Vagina (tissue), 2 donors: ENCODE data around the gene CEBPG. TPM values are rescaled to one million over a fixed set of nuclear protein-coding genes. Genes with fewer than 3 reads are reported as not detected.

Experiments used
- DNase-seq, 2 donors: peaks; one replicate each; pipeline ENCODE4 v3.0.0-alpha.2; 2017; ENCODE audit errors: extremely low spot score in 2 of 2
- H3K27ac ChIP-seq: fragments of 200-600 bp; sonication (generic); one replicate; pipeline ENCODE4 v1.5.1; 2019
- H3K27me3 ChIP-seq: fragments of 200-600 bp; sonication (generic); one replicate; pipeline ENCODE4 v1.5.1; 2019
- H3K36me3 ChIP-seq, 2 donors: fragments of 200-600 bp; sonication (generic); one replicate each; pipeline ENCODE4 v1.5.1; 2017 to 2019
- H3K4me1 ChIP-seq: fragments of 200-600 bp; sonication (generic); one replicate; pipeline ENCODE4 v1.5.1; 2019
- H3K4me3 ChIP-seq, 2 donors: fragments of 200-600 bp; sonication (generic); 1 replicate in 1 of 2; 2 replicates in 1 of 2; pipeline ENCODE4 v1.5.1; 2016 to 2019
- H3K9me3 ChIP-seq: fragments of 200-600 bp; sonication (generic); one replicate; pipeline ENCODE4 v1.5.1; 2019
- POLR2A ChIP-seq, 2 donors: fragments of 450-650 bp; IDR thresholded peaks; one replicate each; pipeline ENCODE4 v1.6.1; 2017; ENCODE audit warnings: antibody characterized with exemption in 2 of 2, mild to moderate bottlenecking in 2 of 2, moderate library complexity in 2 of 2
- POLR2AphosphoS5 ChIP-seq, 2 donors: sonication (generic); formaldehyde crosslinking; IDR thresholded peaks; one replicate each; pipeline ENCODE4 v1.9.0; 2017; ENCODE audit warnings: antibody characterized with exemption in 2 of 2, mild to moderate bottlenecking in 2 of 2, low read depth in 1 of 2; ENCODE audit not compliant: insufficient read depth in 1 of 2
- intact Hi-C: fragments of 100-400 bp; cut with DNase I; formaldehyde crosslinking; loops from one replicate; pipeline ENCODE4 v1.15.1; 2023
- total RNA-seq: library from RNA; depleted of rRNA; stranded (reverse); fragments of >200 nt; gene quantifications from one replicate; pipeline ENCODE4 v1.2.3, GENCODE V29; 2016
- TF ChIP-seq, protein P1 (sequence below), 3 experiments: fragments of 450-650 bp in 2 of 3; fragments of 200-600 bp in 1 of 3; sonication (generic) in 1 of 3; IDR thresholded peaks; one replicate each; pipeline ENCODE4 v1.5.1; 2017 to 2019; ENCODE audit warnings: antibody characterized with exemption in 3 of 3, mild to moderate bottlenecking in 2 of 3, moderate library complexity in 2 of 3

The CEBPG gene
- total RNA-seq, 1 donor from 2014 or later = 20.9 TPM

DNA sequence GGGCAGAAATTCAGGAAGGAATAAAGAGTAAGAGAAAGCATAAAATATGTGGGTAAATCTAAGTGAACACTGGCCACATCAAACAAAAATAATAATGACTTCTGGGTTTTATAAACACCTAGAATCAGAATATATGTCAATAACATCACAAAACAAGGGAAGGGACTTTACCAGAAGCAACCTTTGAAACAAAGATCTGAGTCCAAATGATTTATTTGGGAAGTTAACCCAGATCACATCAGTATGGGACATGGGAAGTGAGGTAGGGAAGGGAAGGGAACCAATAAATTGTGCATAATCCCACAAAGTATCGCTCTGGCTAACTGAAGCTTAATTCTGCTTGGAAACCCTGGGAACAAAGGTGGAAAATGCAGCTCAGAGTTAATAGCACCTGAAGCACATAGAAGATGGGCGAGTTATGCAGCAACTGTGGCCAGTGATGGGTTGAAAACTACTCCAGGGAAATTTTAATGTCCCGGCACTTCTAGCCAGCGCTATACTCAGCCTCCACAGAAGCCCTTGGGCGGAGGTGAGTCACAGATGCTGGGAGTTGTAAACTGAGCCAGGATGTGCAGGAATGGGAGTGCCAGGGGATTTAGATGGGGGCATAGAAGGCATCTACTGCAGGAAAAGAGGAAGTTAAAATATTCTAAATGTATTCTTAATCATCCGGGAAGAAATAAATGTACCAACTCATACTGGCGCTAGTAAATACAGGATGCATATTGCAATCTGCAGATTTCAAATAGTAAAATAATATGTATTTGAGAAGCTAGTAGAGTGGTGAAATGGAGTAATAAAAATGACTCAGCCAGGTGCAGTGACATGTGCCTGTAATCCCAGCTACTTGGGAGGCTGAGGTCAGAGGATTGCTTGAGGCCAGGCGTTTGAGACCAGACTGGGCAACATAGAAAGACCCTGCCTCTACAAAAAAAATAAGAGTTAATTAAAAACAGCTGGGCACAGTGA is 34.2 kb upstream of the CEBPG start:
- H3K27ac ChIP-seq = no peak overlapping the region
- no peaks in the 10 kb centered on the region for H3K36me3 ChIP-seq
- no peaks in the 10 kb centered on the region for H3K9me3 ChIP-seq
- no peak for TF ChIP-seq POLR2AphosphoS5 (IDR thresholded peaks at IDR 0.05; ENCODE audit: insufficient read depth in 1 of 2, low read depth in 1 of 2)
- TF ChIP-seq, protein P1, sequence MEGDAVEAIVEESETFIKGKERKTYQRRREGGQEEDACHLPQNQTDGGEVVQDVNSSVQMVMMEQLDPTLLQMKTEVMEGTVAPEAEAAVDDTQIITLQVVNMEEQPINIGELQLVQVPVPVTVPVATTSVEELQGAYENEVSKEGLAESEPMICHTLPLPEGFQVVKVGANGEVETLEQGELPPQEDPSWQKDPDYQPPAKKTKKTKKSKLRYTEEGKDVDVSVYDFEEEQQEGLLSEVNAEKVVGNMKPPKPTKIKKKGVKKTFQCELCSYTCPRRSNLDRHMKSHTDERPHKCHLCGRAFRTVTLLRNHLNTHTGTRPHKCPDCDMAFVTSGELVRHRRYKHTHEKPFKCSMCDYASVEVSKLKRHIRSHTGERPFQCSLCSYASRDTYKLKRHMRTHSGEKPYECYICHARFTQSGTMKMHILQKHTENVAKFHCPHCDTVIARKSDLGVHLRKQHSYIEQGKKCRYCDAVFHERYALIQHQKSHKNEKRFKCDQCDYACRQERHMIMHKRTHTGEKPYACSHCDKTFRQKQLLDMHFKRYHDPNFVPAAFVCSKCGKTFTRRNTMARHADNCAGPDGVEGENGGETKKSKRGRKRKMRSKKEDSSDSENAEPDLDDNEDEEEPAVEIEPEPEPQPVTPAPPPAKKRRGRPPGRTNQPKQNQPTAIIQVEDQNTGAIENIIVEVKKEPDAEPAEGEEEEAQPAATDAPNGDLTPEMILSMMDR (IDR thresholded peaks at IDR 0.05) = no peak
- no peak for TF ChIP-seq POLR2A (IDR thresholded peaks at IDR 0.05)
- H3K4me1 ChIP-seq = no peaks in the 10 kb centered on the region
- H3K27me3 ChIP-seq = no peaks in the 10 kb centered on the region
- no peak overlapping the region for H3K4me3 ChIP-seq
- intact Hi-C loops = no loop called here
- no peak for DNase-seq

DNA sequence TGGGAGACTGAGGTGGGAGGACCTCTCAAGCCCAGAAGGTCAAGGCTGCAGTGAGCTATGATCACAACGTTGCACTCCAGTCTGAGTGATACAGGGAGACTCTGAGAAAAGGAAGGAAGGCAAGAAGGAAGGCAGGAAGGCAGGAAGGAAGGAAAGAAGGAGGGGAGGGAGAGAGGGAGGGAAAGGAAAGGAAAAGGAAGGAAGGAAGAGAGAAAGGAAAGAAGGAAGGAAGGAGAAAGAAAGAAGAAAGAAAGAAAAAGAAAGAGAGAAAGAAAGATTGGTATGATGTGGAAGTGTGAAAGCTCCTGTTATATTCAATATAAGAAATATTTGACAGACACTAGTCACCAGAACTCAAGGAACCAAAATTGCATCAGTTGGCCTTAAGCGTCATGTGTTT is 32.5 kb upstream of the CEBPG start:
- intact Hi-C loops = no loop called here
- H3K9me3 ChIP-seq = no peaks in the 10 kb centered on the region
- H3K4me3 ChIP-seq = no peak overlapping the region
- no peaks in the 10 kb centered on the region for H3K4me1 ChIP-seq
- no peaks in the 10 kb centered on the region for H3K36me3 ChIP-seq
- H3K27ac ChIP-seq = no peak overlapping the region
- no peaks in the 10 kb centered on the region for H3K27me3 ChIP-seq
- TF ChIP-seq POLR2A (IDR thresholded peaks at IDR 0.05) = no peak
- no peak for TF ChIP-seq POLR2AphosphoS5 (IDR thresholded peaks at IDR 0.05; ENCODE audit: insufficient read depth in 1 of 2, low read depth in 1 of 2)
- TF ChIP-seq, protein P1 (IDR thresholded peaks at IDR 0.05) = no peak
- DNase-seq = no peak

DNA sequence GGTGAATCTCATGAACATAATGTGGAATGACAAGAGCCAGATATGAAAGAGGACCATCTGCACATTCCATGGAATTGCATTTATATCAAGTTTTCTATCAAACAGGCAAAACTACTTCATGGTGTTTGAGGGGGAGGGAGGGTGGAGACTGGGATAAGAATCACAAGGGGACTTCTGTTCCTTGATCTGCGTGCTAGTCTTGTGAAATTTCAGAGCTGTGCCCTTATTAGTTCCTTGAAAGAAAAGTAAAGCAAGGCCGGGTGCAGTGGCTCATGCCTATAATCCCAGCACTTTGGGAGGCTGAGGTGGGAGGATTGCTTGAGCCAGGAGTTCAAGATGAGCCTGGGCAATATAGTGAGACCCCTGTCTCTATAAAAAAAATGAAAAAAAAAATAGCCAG is 30.2 kb upstream of the CEBPG start:
- no peak overlapping the region for H3K27ac ChIP-seq
- DNase-seq = no peak
- H3K9me3 ChIP-seq = no peaks in the 10 kb centered on the region
- no peak overlapping the region for H3K4me3 ChIP-seq
- no peaks in the 10 kb centered on the region for H3K4me1 ChIP-seq
- H3K27me3 ChIP-seq = no peaks in the 10 kb centered on the region
- TF ChIP-seq POLR2A (IDR thresholded peaks at IDR 0.05) (no peak), POLR2AphosphoS5 (IDR thresholded peaks at IDR 0.05; ENCODE audit: insufficient read depth in 1 of 2, low read depth in 1 of 2) (no peak)
- TF ChIP-seq, protein P1 (IDR thresholded peaks at IDR 0.05) = no peak
- intact Hi-C loops = no loop called here
- no peaks in the 10 kb centered on the region for H3K36me3 ChIP-seq

DNA sequence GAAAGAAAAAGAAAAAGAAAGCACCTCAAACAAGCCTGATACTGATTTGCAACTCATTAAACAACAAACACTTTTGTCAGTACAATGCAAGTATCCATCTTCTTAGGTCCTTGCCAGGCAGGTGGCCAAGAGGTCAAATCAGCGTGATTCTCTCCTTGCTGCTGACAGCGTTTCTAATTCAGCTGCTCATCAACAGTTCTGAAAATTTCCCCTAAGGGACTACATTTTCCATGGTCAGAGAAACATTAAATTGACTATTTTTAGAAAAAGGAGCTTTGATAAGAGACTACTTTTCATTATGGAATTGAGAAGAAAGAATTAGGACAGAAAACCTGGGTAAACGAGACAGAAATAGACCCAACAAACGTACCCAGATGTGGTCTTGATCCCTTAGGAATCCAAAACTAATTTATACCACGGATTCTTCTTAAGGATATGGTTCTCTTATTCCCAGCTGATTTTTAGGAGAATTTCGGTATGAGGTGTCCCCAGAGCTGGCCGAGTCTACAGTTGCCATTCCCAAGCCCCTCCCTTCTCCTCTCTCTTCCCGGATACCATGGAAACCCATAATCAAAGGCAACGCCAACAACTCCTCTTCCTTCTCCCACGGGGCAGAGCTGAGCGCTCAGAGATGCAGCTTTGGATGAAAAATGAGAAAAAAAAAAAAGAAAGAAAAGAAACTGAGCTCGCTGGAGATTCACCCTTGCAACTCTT is 29.5 kb upstream of the CEBPG start:
- no peak overlapping the region for H3K27ac ChIP-seq
- H3K4me1 ChIP-seq = no peaks in the 10 kb centered on the region
- H3K36me3 ChIP-seq = no peaks in the 10 kb centered on the region
- TF ChIP-seq POLR2AphosphoS5 (IDR thresholded peaks at IDR 0.05; ENCODE audit: insufficient read depth in 1 of 2, low read depth in 1 of 2) (no peak), POLR2A (IDR thresholded peaks at IDR 0.05) (no peak)
- TF ChIP-seq, protein P1 (IDR thresholded peaks at IDR 0.05) = no peak
- H3K9me3 ChIP-seq = no peaks in the 10 kb centered on the region
- H3K4me3 ChIP-seq = no peak overlapping the region
- DNase-seq = no peak
- no peaks in the 10 kb centered on the region for H3K27me3 ChIP-seq
- intact Hi-C loops = no loop called here
